OCI-LY7 (cell line): ENCODE results near the gene ARIH2. TPM values are rescaled to one million over a fixed set of nuclear protein-coding genes. Genes with fewer than 3 reads are reported as not detected.

Experiments used
- BruUV-seq: library from RNA; stranded (reverse); fragments of 400-500 nt; replicated peaks from 2 replicates; lab custom pipeline; 2021; lab: Mats Ljungman, UMichigan
- CTCF ChIA-PET: fragments of 300-600 bp; sonication (Branson Sonifier 250); formaldehyde crosslinking; loops from one replicate; lab custom pipeline; 2022; ENCODE audit warnings: antibody characterized with exemption; ENCODE audit not compliant: unreplicated experiment; lab: Charles Lee
- POLR2A ChIA-PET: fragments of 300-600 bp; sonication (Branson Sonifier 250); formaldehyde crosslinking; loops from one replicate; lab custom pipeline; 2022; ENCODE audit warnings: antibody characterized with exemption; lab: Charles Lee
- DNase-seq: peaks from one replicate; pipeline ENCODE4 v3.0.0-alpha.2; 2015; ENCODE audit warnings: low spot score
- H2AFZ ChIP-seq: fragments of 200-600 bp; sonication (generic), shearing (Covaris generic); 2 replicates; pipeline ENCODE4 v1.6.1; 2014; ENCODE audit warnings: mild to moderate bottlenecking, antibody characterized with exemption, low read length, moderate library complexity
- H3K27ac ChIP-seq: fragments of 200-600 bp; sonication (generic); 2 replicates; pipeline ENCODE4 v1.5.1; 2014; ENCODE audit warnings: mixed run types, low read depth, mild to moderate bottlenecking, moderate library complexity, low read length, inconsistent platforms; ENCODE audit not compliant: poor library complexity, severe bottlenecking
- H3K36me3 ChIP-seq: fragments of 200-600 bp; sonication (generic); 2 replicates; pipeline ENCODE4 v1.6.1; 2014; ENCODE audit warnings: mild to moderate bottlenecking, antibody characterized with exemption, low read length, moderate library complexity, mixed read lengths; ENCODE audit not compliant: insufficient read depth
- H3K4me1 ChIP-seq: fragments of 200-600 bp; sonication (generic); 2 replicates; pipeline ENCODE4 v1.5.1; 2014; ENCODE audit warnings: mild to moderate bottlenecking, low read length; ENCODE audit not compliant: insufficient read depth, poor library complexity, severe bottlenecking
- H3K4me2 ChIP-seq: fragments of 200-600 bp; sonication (generic); 2 replicates; pipeline ENCODE4 v1.6.1; 2014; ENCODE audit warnings: mild to moderate bottlenecking, low read length
- H3K4me3 ChIP-seq: fragments of 200-600 bp; sonication (generic); 2 replicates; pipeline ENCODE4 v1.5.1; 2014; ENCODE audit warnings: mild to moderate bottlenecking, low read depth, low read length; ENCODE audit not compliant: poor library complexity, severe bottlenecking
- H3K79me2 ChIP-seq: fragments of 200-600 bp; sonication (generic); 2 replicates; pipeline ENCODE4 v1.6.1; 2016; ENCODE audit warnings: low read depth, mild to moderate bottlenecking, low read length, moderate library complexity, mixed read lengths; ENCODE audit not compliant: insufficient read depth
- H3K9me2 ChIP-seq: fragments of 200-600 bp; sonication (generic); 2 replicates; pipeline ENCODE4 v1.6.1; 2016; ENCODE audit warnings: mild to moderate bottlenecking, low read length, mixed read lengths; ENCODE audit not compliant: insufficient read depth
- H3K9me3 ChIP-seq: fragments of 200-600 bp; sonication (generic); 2 replicates; pipeline ENCODE4 v1.6.1; 2014; ENCODE audit warnings: mild to moderate bottlenecking, mixed run types, low read length, mixed read lengths
- H4K20me1 ChIP-seq: fragments of 200-600 bp; sonication (generic); 2 replicates; pipeline ENCODE4 v1.6.1; 2014; ENCODE audit warnings: mild to moderate bottlenecking, antibody characterized with exemption, low read length, moderate library complexity, mixed read lengths; ENCODE audit not compliant: insufficient read depth
- EZH2phosphoT487 ChIP-seq: fragments of 200-600 bp; sonication (generic); IDR thresholded peaks from 2 replicates; pipeline ENCODE4 v1.6.1; 2018; ENCODE audit warnings: low read depth, borderline replicate concordance, mild to moderate bottlenecking, mixed run types, antibody characterized with exemption, low read length, moderate library complexity, mixed read lengths
- intact Hi-C: fragments of 100-400 bp; cut with micrococcal nuclease; formaldehyde crosslinking; loops from one replicate; pipeline ENCODE4 v1.10.0; 2022; ENCODE audit not compliant: unreplicated experiment
- total RNA-seq, 2 experiments: library from RNA; depleted of rRNA in 1 of 2; stranded (reverse); fragments of >200 nt in 1 of 2; shearing (Covaris generic) in 1 of 2; gene quantifications; 2 replicates each; pipeline ENCODE4 v1.2.3, GENCODE V29; 2014 to 2022
- TF ChIP-seq, protein P1 (sequence below): fragments of 200-600 bp; sonication (generic); conservative IDR thresholded peaks from 2 replicates; pipeline ENCODE4 v1.5.1; 2014; ENCODE audit warnings: mild to moderate bottlenecking, antibody characterized with exemption, low read length, moderate library complexity, mixed read lengths

The ARIH2 gene
- total RNA-seq, 2 experiments from 2014 or later: 124 to 131 TPM

DNA sequence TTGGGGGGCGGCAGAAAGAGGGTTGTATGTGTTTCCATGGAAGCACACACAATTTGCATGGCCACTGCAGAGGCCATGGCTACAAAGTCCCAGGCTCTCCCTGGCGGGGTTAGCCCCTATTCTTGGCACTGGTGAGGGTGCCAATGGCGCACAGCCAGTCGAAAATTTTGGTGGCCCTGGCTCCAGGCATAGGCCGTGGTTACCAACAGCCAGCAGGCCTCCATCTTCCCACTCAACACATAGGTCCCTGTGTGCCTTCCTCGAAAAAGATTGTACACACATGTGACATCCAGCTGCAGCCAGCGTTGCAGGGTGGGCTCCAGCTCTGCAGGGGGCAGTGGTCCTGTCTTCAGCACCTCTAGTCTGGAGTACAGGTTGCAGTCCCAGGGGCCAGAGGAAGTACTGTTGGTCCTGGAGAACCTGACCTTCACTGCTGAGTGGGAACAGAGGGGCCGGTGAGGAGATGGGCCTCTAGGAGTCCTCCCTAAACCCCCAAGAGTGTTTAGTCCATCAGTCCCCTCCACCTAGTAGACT is 78.5 kb downstream of the ARIH2 start:
- Histone ChIP-seq H2AFZ (no peak overlapping the region), H3K4me2 (no peak overlapping the region), H3K9me3 (no peaks in the 10 kb centered on the region), H3K4me1 (no peaks in the 10 kb centered on the region), H3K27ac (no peak overlapping the region), H3K4me3 (no peak overlapping the region), H3K36me3 (no peaks in the 10 kb centered on the region), H3K9me2 (no peaks in the 10 kb centered on the region), H4K20me1 (no peaks in the 10 kb centered on the region), H3K79me2 (no peaks in the 10 kb centered on the region)
- ChIA-PET CTCF (no interaction called here), POLR2A (interaction anchor here (0.6 kb wide), 1 partner anchor 13 kb away, joined by 4 read pairs; no protein-coding TSS in a partner anchor)
- BruUV-seq: no TSS peak
- intact Hi-C loops: no loop called here
- no peak for DNase-seq
- TF ChIP-seq, protein P1, sequence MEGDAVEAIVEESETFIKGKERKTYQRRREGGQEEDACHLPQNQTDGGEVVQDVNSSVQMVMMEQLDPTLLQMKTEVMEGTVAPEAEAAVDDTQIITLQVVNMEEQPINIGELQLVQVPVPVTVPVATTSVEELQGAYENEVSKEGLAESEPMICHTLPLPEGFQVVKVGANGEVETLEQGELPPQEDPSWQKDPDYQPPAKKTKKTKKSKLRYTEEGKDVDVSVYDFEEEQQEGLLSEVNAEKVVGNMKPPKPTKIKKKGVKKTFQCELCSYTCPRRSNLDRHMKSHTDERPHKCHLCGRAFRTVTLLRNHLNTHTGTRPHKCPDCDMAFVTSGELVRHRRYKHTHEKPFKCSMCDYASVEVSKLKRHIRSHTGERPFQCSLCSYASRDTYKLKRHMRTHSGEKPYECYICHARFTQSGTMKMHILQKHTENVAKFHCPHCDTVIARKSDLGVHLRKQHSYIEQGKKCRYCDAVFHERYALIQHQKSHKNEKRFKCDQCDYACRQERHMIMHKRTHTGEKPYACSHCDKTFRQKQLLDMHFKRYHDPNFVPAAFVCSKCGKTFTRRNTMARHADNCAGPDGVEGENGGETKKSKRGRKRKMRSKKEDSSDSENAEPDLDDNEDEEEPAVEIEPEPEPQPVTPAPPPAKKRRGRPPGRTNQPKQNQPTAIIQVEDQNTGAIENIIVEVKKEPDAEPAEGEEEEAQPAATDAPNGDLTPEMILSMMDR: peak; percentile 36
- TF ChIP-seq EZH2phosphoT487: no peak

DNA sequence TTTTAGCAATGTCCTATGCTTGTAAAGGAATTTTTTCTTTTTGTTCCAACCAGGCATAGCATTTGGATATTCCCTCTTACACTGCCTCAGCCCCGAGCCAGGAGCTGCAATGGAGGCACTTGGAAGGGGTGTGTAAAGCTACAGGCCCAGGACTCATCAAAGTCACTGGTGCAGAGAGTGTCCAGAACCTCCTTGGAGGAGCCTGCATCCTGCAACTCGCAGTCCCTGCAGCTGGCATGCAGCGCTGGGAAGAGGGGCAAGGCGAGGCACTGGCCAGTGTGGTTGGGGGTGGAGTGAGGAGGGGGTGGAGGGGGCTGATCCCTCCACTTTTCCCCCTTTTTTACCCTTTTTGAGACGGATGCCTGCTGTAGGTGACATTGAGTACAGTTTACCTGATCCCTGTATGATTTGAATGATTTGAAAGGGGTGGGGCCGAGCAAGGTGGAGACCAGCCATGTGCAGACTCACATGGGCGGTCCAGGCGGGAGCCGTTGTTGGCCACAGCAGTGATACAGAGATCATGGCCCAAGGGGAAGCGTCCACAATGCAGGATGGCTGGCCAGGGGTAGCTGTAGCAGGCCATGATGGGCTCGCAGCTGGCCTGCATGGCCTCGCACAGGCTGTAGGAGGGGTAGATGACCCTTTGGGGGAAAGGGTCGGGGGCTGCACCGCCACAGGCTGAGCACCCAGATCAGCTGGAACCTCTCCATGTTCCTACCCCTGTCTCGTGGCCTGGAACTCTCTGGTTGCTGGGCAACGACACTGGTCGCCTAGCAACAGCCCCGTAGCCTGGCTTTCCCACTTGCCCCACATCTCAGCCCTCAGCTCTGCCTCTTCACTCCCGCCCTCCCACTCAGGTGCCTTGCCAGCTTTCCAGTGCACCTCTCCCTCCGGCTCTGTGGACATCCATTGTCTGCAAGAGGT is 79.3 kb downstream of the ARIH2 start:
- Histone ChIP-seq H3K9me2 (no peaks in the 10 kb centered on the region), H3K4me2 (no peak overlapping the region), H4K20me1 (no peaks in the 10 kb centered on the region), H3K36me3 (no peaks in the 10 kb centered on the region), H3K9me3 (no peaks in the 10 kb centered on the region), H2AFZ (no peak overlapping the region), H3K4me1 (no peaks in the 10 kb centered on the region), H3K79me2 (no peaks in the 10 kb centered on the region), H3K4me3 (no peak overlapping the region), H3K27ac (no peak overlapping the region)
- POLR2A ChIA-PET: no interaction called here
- DNase-seq: no peak
- no TSS peak for BruUV-seq
- TF ChIP-seq, protein P1: no peak
- TF ChIP-seq EZH2phosphoT487: no peak
- CTCF ChIA-PET: no interaction called here
- intact Hi-C loops: no loop called here
